ENCODE measurements around the gene PIK3R6. TPM values are rescaled to one million over a fixed set of nuclear protein-coding genes. Genes with fewer than 3 reads are reported as not detected.

Gene PIK3R6
- total RNA-seq, 2 donors from 2014 or later: 2.1 to 2.5 TPM

GRCh38 chr17:8782176-8782575 is 85.3 kb downstream of the PIK3R6 start:
- Histone ChIP-seq H3K36me3 (ENCODE audit: control insufficient read depth, insufficient read depth, low read length) (no peaks in the 10 kb centered on the region), H3K4me1 (ENCODE audit: control insufficient read depth, insufficient read depth, low read length) (no peaks in the 10 kb centered on the region), H3K9me3 (ENCODE audit: control insufficient read depth, low read length) (no peaks in the 10 kb centered on the region), H3K4me3 (ENCODE audit: low read length) (peak overlapping the region; percentile 1), H3K9ac (ENCODE audit: extremely low read depth, low read length, poor library complexity, severe bottlenecking) (no peak overlapping the region), H3K27me3 (ENCODE audit: control insufficient read depth, insufficient read depth, low read length, poor library complexity, severe bottlenecking) (no peaks in the 10 kb centered on the region), H3K27ac (ENCODE audit: low read depth, low read length) (no peak overlapping the region)
- Mint-ChIP-seq H3K9me3 (peaks cover 5% of the 10 kb centered on the region), H3K27me3 (ENCODE audit: insufficient read depth) (no peaks in the 10 kb centered on the region), H3K4me1 (peaks cover 9% of the 10 kb centered on the region), H3K4me3 (no peak overlapping the region), H3K36me3 (ENCODE audit: low read depth) (no peaks in the 10 kb centered on the region), H3K27ac (no peak overlapping the region)
- no peak for TF ChIP-seq CTCF (conservative IDR thresholded peaks at IDR 0.05)
- WGBS, 2 experiments (ENCODE audit: insufficient coverage in 1 of 2, insufficient read length in 1 of 2): 91% methylated on average over 1 of the region's 1 CpG; no CpG with 5 or more reads in 1 of the 2 experiments
- DNase-seq: no peak

GRCh38 chr17:8781776-8782175 is 85.7 kb downstream of the PIK3R6 start:
- Mint-ChIP-seq H3K4me3 (no peak overlapping the region), H3K4me1 (peaks cover 9% of the 10 kb centered on the region), H3K27ac (no peak overlapping the region), H3K9me3 (peaks cover 5% of the 10 kb centered on the region), H3K36me3 (ENCODE audit: low read depth) (no peaks in the 10 kb centered on the region), H3K27me3 (ENCODE audit: insufficient read depth) (no peaks in the 10 kb centered on the region)
- no peak for TF ChIP-seq CTCF (conservative IDR thresholded peaks at IDR 0.05)
- H3K4me1 ChIP-seq (ENCODE audit: control insufficient read depth, insufficient read depth, low read length): no peaks in the 10 kb centered on the region
- WGBS, 2 experiments (ENCODE audit: insufficient coverage in 1 of 2, insufficient read length in 1 of 2): 93 to 96% methylated on average over 4 of the region's 4 CpGs
- no peaks in the 10 kb centered on the region for H3K36me3 ChIP-seq (ENCODE audit: control insufficient read depth, insufficient read depth, low read length)
- H3K27ac ChIP-seq (ENCODE audit: low read depth, low read length): no peak overlapping the region
- H3K9ac ChIP-seq (ENCODE audit: extremely low read depth, low read length, poor library complexity, severe bottlenecking): no peak overlapping the region
- no peaks in the 10 kb centered on the region for H3K27me3 ChIP-seq (ENCODE audit: control insufficient read depth, insufficient read depth, low read length, poor library complexity, severe bottlenecking)
- peak overlapping the region; percentile 1 for H3K4me3 ChIP-seq (ENCODE audit: low read length)
- no peaks in the 10 kb centered on the region for H3K9me3 ChIP-seq (ENCODE audit: control insufficient read depth, low read length)
- DNase-seq: no peak

- no peak overlapping the region for H3K4me3 ChIP-seq (ENCODE audit: low read length)
- no peak overlapping the region for H3K27ac ChIP-seq (ENCODE audit: low read depth, low read length)
- Mint-ChIP-seq H3K9me3 (no peaks in the 10 kb centered on the region), H3K27ac (no peak overlapping the region), H3K4me3 (no peak overlapping the region), H3K4me1 (peaks cover 4% of the 10 kb centered on the region), H3K27me3 (ENCODE audit: insufficient read depth) (no peaks in the 10 kb centered on the region), H3K36me3 (ENCODE audit: low read depth) (no peaks in the 10 kb centered on the region)
- H3K36me3 ChIP-seq (ENCODE audit: control insufficient read depth, insufficient read depth, low read length): no peaks in the 10 kb centered on the region
- H3K9me3 ChIP-seq (ENCODE audit: control insufficient read depth, low read length): no peaks in the 10 kb centered on the region
- H3K27me3 ChIP-seq (ENCODE audit: control insufficient read depth, insufficient read depth, low read length, poor library complexity, severe bottlenecking): no peaks in the 10 kb centered on the region
- no peaks in the 10 kb centered on the region for H3K4me1 ChIP-seq (ENCODE audit: control insufficient read depth, insufficient read depth, low read length)
- no peak for TF ChIP-seq CTCF (conservative IDR thresholded peaks at IDR 0.05)
- DNase-seq: no peak
- no peak overlapping the region for H3K9ac ChIP-seq (ENCODE audit: extremely low read depth, low read length, poor library complexity, severe bottlenecking)
- no CpG with 5 or more reads among the region's 1 CpG for WGBS, 2 experiments (ENCODE audit: insufficient coverage in 1 of 2, insufficient read length in 1 of 2)
Measured at GRCh38 chr17:8776881-8777280, 90.6 kb downstream of the PIK3R6 start.
